HG03378 (cell line): ENCODE results near the gene DIP2B.
"Not testable (repeated sequence)": the region's sequence is repeated elsewhere in the genome, so short reads cannot be mapped to it uniquely, and the experiment has no call there.

Source experiments
- ATAC-seq: cut with Tn5 transposase; IDR thresholded peaks from one replicate; pipeline ENCODE4 v1.9.1; 2021; ENCODE audit warnings: mild to moderate bottlenecking, moderate library complexity; ENCODE audit not compliant: unreplicated experiment

Gene DIP2B, protein sequence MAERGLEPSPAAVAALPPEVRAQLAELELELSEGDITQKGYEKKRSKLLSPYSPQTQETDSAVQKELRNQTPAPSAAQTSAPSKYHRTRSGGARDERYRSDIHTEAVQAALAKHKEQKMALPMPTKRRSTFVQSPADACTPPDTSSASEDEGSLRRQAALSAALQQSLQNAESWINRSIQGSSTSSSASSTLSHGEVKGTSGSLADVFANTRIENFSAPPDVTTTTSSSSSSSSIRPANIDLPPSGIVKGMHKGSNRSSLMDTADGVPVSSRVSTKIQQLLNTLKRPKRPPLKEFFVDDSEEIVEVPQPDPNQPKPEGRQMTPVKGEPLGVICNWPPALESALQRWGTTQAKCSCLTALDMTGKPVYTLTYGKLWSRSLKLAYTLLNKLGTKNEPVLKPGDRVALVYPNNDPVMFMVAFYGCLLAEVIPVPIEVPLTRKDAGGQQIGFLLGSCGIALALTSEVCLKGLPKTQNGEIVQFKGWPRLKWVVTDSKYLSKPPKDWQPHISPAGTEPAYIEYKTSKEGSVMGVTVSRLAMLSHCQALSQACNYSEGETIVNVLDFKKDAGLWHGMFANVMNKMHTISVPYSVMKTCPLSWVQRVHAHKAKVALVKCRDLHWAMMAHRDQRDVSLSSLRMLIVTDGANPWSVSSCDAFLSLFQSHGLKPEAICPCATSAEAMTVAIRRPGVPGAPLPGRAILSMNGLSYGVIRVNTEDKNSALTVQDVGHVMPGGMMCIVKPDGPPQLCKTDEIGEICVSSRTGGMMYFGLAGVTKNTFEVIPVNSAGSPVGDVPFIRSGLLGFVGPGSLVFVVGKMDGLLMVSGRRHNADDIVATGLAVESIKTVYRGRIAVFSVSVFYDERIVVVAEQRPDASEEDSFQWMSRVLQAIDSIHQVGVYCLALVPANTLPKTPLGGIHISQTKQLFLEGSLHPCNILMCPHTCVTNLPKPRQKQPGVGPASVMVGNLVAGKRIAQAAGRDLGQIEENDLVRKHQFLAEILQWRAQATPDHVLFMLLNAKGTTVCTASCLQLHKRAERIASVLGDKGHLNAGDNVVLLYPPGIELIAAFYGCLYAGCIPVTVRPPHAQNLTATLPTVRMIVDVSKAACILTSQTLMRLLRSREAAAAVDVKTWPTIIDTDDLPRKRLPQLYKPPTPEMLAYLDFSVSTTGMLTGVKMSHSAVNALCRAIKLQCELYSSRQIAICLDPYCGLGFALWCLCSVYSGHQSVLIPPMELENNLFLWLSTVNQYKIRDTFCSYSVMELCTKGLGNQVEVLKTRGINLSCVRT (N-terminal part only)

GRCh38 chr12:50504798-50505674 is at the start of gene DIP2B:
TSS of gene DIP2B (plus strand) at chr12:50504985. CDS start at chr12:50505141, 156 bp downstream.
- no peak for ATAC-seq

DNA sequence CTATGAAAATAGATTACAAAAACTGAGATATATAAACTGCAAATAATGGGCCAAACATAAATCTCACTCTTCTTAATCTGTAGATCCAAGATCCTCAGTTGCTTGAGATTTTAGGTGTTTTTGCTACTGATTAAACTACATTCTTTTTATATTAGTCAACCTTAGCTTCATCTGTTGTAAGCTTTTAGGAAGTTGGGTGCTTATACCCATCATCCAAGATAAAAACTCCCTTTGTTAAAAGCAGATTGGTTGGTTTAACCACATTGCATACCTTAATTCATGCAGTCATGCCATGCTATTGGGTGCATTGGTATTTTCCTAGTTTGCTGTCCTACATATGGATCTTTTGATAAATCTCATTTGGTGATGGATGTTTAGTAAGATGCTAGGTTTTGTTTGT is 46.2 kb upstream of the DIP2B start:
- ATAC-seq = no peak

- ATAC-seq = no peak
Observed at GRCh38 chr12:50467439-50467838, 37.3 kb upstream of the DIP2B start.

GRCh38 chr12:50477241-50477832 is 27.4 kb upstream of the DIP2B start:
- ATAC-seq = no peak

- ATAC-seq = no peak
Observed at GRCh38 chr12:50482571-50482970, 22.2 kb upstream of the DIP2B start.

DNA sequence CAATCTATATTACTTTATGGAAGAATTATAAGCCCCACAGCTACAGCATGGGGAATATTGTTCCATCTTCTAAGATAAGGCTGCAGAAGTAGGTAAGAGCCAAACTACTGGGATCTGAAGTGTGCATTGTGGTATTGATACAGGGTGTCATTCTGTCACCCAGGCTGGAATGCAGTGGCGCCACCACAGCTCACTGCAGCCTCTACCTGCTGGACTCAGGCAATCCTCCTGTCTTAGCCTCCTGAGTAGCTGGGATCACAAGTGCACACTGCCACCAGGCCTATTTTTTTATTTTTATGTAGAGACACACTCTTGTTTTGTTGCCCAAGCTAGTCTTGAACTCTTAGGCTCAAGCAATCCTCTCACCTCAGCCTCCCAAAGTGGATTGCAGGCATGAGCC is 21.3 kb upstream of the DIP2B start:
- no peak for ATAC-seq

GRCh38 chr12:50488801-50489200 is 16.0 kb upstream of the DIP2B start:
- no peak for ATAC-seq

GRCh38 chr12:50498119-50498518 is 6.7 kb upstream of the DIP2B start:
- not testable (repeated sequence) for ATAC-seq

- no peak for ATAC-seq
Observed at GRCh38 chr12:50505675-50506530, 1.1 kb downstream of the DIP2B start.

- no peak for ATAC-seq
Observed at GRCh38 chr12:50506753-50507473, 2.1 kb downstream of the DIP2B start.

- ATAC-seq = no peak
Observed at GRCh38 chr12:50507474-50507838, 2.7 kb downstream of the DIP2B start.

GRCh38 chr12:50507930-50508329 is 3.1 kb downstream of the DIP2B start:
- ATAC-seq = no peak

DNA sequence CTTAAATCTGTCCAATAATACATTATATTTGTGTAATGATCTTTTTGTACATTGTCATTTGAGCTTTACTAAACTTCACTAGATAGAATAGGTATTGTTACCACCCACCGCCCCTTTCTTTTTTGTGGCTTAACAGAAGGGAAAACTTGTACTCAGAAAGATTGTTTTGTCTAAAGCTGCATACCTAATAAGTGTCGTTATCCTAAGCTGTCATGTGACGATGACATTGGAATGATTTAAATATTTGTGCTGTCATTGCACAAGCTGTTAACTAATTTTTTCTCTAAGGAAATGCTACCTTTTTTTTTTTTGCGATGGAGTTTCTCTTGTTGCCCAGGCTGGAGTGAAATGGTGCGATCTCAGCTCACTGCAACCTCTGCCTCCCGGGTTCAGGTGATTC is 3.6 kb downstream of the DIP2B start:
- ATAC-seq = no peak

DNA sequence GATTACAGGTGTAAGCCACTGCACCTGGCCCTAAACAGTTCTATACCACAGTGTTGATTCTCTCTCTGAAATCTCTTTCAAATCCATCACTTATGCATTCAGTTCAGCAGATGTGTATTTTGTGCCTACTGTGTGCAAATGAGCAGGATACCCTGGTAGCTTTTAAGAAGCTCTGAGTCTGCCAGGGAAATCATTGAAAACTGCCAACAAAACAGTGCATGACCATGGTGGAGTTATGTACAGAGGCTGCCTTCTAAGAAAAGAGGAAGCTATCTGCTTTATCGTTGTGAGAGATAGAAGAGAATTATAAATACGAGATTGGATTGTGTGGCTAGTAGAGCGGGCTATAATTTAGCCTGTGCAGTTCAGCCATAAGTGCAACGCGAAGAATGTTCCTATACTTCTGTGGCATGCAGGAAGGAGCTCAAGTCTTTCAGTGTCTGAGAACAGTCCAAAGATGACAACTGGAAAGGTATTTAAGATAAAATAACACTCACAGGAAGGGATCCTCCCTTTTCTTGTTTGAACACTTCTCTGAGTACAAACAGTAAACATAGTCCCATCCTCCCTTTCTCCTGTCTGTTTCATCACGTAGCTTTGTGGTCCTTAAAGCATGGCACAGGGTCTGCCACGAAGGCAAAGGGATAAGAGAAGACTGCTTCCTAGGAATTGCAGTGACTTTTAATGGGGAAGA is 4.3 kb downstream of the DIP2B start:
- no peak for ATAC-seq

DNA sequence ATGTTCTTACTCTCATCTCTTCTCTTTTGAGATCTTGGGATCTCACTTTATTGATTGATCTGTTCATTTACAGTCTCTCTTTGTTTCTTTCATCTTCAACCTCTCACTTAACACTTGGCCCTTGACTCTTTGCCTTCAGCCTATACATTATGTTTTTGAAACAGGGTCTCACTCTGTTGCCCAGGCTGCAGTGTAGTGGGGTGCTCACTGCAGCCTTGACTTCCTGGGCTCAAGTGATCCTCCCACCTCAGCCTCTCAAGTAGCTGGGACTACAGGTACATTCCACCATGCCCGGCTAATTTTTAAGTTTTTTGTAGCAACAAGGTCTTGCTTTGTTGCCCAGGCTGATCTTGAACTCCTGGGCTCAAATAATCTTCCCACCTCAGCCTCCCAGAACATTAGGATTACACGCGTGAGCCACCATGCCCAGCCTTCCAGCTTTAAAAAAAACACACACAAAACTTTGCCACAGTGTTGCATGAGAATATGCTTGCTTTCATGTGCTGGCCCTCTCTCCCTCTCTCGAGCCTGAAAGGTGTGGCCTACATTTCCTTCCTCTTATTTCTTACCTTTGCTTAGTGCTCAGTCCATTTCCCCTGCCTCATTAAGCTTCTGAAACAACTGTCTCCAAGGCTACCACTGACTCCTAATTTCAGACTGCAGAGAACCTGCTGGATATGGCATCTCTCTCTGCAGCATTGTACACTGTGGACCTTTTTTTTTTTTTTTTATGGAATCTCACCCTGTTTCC is 9.9 kb downstream of the DIP2B start:
- ATAC-seq = no peak

DNA sequence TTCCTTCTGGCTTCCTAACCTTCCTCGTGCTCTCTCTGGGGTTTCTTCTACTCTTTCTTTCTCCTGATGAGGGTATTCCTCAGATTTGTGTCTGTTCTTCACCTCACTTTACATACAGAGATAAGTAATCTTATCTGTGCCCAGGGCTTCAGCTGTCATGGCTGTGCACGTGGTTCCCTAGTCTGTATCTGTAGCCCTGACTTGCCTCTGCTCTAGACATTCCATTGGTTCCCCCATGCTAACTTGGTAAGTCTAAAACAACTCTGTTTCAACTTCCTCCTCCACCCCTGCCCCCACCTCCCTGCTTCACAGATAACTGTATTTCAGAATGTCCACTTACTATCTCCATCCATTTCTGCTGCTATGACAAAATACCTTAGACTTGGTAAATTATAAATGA is 10.8 kb downstream of the DIP2B start:
- ATAC-seq = no peak
